ENCODE data around the gene TINAGL1. TPM values are rescaled to one million over a fixed set of nuclear protein-coding genes. Genes with fewer than 3 reads are reported as not detected.
A peak's percentile ranks its signal among the peaks of the same experiment; 100 is the strongest.

The TINAGL1 gene
- total and polyA plus RNA-seq, 2 of the 13 experiments (the other 11 are each of a cell fraction or from before 2014, with no cell fraction given), result 24.7 to 76.8 TPM

GRCh38 chr1:31593770-31594632 is 17.7 kb downstream of the TINAGL1 start (continued):
- TF ChIP-seq RNF219 (CRISPR knock-in tag; IDR thresholded peaks at IDR 0.05) (no peak), HNF1B (CRISPR knock-in tag; IDR thresholded peaks at IDR 0.05) (peak; percentile 60; the same call in 1 of the 2 replicates), TOE1 (CRISPR knock-in tag; IDR thresholded peaks at IDR 0.05) (no peak), AFF4 (CRISPR knock-in tag; IDR thresholded peaks at IDR 0.05) (no peak), STAT6 (CRISPR knock-in tag; IDR thresholded peaks at IDR 0.05; ENCODE audit: borderline replicate concordance) (no peak), ZFY (CRISPR knock-in tag; IDR thresholded peaks at IDR 0.05) (no peak), RBM39 (IDR thresholded peaks at IDR 0.05; ENCODE audit: low read depth, low read length, poor library complexity, severe bottlenecking) (no peak), CBFB (CRISPR knock-in tag; IDR thresholded peaks at IDR 0.05) (no peak)

Data from HepG2 (cell line).